CD4-positive, alpha-beta T cell treated with Interleukin-6 at 100 ng/mL for 8 hours (primary cell): Measurements from ENCODE around the gene EMILIN1.

Experiments
- DNase-seq: peaks from one replicate; pipeline ENCODE4 v3.0.0-alpha.2; 2020; ENCODE audit warnings: mixed read lengths, low spot score

The EMILIN1 gene

DNA sequence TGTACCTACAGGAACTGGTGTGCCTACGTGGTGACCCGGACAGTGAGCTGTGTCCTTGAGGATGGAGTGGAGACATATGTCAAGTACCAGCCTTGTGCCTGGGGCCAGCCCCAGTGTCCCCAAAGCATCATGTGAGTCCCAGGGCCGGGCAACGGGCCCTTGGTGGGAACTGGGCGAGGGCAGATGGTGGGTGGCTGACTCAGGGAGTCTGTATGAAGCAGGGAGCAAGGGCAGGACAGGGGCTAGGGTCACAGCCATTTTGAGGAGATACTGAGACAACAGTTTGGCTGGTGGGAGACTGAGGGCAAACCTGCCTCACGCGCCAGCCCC is 1.7 kb downstream of the EMILIN1 start:
- DNase-seq: no peak

DNA sequence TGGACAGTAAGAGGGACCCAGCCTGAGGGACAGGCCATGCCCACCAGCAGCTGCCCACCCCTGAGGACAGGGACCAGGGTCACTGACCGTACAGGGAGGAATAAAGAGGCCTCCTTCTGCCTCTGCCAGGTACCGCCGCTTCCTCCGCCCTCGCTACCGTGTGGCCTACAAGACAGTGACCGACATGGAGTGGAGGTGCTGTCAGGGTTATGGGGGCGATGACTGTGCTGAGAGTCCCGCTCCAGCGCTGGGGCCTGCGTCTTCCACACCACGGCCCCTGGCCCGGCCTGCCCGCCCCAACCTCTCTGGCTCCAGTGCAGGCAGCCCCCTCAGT is 2.2 kb downstream of the EMILIN1 start:
- no peak for DNase-seq

DNA sequence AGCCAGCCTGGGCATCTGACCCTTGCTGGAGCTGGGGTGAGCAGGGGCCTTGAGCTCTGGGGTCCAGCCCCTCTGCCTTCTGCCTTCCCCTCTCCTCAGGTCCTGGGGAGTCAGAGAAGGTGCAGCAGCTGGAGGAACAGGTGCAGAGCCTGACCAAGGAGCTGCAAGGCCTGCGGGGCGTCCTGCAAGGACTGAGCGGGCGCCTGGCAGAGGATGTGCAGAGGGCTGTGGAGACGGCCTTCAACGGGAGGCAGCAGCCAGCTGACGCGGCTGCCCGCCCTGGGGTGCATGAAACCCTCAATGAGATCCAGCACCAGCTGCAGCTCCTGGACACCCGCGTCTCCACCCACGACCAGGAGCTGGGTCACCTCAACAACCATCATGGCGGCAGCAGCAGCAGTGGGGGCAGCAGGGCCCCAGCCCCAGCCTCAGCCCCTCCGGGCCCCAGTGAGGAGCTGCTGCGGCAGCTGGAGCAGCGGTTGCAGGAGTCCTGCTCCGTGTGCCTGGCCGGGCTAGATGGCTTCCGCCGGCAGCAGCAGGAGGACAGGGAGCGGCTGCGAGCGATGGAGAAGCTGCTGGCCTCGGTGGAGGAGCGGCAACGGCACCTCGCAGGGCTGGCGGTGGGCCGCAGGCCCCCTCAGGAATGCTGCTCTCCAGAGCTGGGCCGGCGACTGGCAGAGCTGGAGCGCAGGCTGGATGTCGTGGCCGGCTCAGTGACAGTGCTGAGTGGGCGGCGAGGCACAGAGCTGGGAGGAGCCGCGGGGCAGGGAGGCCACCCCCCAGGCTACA is 3.8 kb downstream of the EMILIN1 start:
- DNase-seq: no peak

DNA sequence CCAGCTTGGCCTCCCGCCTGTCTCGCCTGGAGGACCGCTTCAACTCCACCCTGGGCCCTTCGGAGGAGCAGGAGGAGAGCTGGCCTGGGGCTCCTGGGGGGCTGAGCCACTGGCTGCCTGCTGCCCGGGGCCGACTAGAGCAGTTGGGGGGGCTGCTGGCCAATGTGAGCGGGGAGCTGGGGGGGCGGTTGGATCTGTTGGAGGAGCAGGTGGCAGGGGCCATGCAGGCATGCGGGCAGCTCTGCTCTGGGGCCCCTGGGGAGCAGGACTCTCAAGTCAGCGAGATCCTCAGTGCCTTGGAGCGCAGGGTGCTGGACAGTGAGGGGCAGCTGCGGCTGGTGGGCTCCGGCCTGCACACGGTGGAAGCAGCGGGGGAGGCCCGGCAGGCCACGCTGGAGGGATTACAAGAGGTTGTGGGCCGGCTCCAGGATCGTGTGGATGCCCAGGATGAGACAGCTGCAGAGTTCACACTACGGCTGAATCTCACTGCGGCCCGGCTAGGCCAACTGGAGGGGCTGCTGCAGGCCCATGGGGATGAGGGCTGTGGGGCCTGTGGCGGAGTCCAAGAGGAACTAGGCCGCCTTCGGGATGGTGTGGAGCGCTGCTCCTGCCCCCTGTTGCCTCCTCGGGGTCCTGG is 4.5 kb downstream of the EMILIN1 start:
- no peak for DNase-seq

DNA sequence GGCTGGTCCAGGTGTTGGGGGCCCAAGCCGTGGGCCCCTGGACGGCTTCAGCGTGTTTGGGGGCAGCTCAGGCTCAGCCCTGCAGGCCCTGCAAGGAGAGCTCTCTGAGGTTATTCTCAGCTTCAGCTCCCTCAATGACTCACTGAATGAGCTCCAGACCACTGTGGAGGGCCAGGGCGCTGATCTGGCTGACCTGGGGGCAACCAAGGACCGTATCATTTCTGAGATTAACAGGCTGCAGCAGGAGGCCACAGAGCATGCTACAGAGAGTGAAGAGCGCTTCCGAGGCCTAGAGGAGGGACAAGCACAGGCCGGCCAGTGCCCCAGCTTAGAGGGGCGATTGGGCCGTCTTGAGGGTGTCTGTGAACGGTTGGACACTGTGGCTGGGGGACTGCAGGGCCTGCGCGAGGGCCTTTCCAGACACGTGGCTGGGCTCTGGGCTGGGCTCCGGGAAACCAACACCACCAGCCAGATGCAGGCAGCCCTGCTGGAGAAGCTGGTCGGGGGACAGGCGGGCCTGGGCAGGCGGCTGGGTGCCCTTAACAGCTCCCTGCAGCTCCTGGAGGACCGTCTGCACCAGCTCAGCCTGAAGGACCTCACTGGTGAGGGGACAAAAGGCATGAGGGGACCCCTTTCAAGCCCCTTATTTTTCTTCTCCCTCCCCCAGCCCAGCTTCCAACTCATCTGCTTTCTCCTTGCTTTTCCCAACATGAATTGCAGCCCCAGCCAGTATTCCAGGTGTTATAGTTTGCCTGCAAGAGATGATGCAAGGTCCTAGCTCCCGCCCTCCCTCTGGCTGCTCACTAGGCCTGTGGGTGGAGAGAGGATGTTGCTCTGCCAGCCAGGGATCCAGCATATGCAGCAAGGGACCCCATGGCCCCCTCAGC is 5.2 kb downstream of the EMILIN1 start:
- no peak for DNase-seq

DNA sequence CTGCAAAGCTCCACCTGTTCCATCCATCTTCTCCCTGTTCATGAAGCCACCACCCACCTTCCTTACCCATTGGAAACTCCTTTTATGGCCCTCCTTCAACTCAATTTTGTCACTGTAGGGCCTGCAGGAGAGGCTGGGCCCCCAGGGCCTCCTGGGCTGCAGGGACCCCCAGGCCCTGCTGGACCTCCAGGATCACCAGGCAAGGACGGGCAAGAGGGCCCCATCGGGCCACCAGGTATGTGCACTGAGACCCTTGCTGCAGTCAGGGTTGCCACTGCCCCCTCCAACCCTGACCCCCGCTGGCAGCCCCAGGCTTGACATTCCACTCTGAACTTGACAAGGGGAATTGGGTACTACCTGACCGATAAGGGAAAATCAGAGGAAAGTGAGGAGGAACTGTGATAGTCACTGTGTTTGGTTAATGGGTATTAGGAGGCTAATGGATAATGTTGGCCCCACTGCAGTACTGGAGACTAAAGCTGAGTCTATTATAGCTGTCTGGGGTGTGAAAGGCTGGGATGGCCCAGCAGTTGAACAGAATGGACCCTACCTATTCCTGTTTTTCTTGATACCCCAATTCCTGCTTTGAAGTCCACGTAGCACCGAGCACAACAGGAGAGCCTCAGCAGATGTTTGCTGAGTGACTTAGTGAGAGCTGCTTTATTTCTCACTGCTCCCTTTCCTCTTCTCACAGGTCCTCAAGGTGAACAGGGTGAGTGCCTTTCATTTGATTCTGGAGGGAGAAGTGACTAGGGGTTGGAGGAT is 6.1 kb downstream of the EMILIN1 start:
- DNase-seq: no peak

DNA sequence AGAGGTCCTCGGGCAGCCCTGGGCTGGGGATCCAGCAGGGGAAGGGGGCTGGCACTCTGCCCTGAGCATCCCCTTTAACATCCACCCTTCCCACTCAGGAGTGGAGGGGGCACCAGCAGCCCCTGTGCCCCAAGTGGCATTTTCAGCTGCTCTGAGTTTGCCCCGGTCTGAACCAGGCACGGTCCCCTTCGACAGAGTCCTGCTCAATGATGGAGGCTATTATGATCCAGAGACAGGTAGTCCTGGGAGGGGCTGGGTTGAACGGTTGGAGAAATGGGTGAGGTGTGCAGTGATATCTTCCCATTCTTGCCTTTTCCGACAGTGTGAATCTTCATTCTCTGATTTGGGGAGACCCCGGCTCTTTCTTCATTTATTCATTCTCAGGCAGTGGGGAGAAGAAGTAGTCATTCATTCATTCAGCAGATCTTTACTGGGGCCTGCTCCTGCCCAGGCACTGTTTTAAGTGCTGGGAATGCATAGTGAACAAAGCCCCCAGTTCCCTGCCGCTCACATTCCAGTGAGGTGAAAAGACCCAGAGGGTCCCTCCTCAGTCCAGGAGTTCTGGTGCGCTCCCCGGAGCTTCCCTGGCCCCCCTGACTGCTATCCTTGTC is 6.8 kb downstream of the EMILIN1 start:
- DNase-seq: no peak

DNA sequence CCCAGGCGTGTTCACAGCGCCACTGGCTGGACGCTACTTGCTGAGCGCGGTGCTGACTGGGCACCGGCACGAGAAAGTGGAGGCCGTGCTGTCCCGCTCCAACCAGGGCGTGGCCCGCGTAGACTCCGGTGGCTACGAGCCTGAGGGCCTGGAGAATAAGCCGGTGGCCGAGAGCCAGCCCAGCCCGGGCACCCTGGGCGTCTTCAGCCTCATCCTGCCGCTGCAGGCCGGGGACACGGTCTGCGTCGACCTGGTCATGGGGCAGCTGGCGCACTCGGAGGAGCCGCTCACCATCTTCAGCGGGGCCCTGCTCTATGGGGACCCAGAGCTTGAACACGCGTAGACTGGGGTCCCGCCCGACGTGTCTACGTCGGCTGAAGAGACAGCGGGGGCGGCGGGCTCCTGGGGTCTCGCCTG is 7.3 kb downstream of the EMILIN1 start:
- DNase-seq: peak; percentile 15

DNA sequence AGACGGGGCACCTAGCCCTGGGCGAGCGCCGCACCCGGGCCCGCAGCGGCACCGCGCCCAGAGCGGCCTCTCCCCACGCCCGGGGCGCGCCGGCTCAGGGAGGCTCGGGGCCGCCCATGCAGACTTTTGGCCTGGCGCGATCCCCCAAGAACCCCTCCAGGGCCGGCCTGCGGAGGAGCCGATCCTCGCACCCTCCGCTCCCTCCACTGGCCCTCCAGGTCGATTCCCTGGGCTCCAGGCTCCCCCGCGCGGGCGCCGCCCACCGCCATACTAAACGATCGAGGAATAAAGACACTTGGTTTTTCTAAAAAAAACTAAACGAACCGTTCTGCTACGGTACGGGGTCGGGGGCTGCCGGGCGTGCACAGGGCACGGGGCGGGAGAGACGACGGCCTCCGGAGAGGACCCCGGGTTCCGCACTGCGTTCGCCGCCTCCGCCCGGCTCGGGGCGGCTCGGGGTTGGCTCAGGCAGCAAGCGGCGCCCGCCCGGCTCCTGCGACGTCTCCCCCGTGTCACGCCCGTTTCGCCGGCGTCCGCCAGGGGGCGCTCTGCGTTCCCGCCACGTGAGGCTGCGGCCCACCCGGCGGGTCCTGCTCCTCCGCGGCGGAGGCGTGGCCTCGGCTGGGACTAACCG is 7.8 kb downstream of the EMILIN1 start:
- DNase-seq: peak; percentile 98

DNA sequence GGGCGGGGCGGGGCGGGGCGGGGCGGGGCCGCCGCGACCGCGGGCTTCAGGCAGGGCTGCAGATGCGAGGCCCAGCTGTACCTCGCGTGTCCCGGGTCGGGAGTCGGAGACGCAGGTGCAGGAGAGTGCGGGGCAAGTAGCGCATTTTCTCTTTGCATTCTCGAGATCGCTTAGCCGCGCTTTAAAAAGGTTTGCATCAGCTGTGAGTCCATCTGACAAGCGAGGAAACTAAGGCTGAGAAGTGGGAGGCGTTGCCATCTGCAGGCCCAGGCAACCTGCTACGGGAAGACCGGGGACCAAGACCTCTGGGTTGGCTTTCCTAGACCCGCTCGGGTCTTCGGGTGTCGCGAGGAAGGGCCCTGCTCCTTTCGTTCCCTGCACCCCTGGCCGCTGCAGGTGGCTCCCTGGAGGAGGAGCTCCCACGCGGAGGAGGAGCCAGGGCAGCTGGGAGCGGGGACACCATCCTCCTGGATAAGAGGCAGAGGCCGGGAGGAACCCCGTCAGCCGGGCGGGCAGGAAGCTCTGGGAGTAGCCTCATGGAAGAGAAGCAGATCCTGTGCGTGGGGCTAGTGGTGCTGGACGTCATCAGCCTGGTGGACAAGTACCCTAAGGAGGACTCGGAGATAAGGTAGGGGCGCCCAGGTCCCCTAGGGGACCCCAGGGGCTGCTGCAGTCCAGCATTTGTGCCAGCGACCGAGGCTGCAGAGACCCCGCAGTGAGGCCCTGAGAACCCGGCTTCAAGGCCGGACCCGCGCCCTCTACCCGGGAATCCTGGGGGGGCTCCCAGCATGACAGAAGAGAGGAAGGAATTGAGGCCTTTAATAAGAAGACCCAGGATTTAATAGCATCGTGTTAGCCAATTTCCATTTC is 8.5 kb downstream of the EMILIN1 start, which contains the start of gene KHK:
TSS of gene KHK (plus strand) at position 49 of the 870 bp plus-strand sequence. CDS start at position 537, 488 bp downstream.
- DNase-seq: no peak

DNA sequence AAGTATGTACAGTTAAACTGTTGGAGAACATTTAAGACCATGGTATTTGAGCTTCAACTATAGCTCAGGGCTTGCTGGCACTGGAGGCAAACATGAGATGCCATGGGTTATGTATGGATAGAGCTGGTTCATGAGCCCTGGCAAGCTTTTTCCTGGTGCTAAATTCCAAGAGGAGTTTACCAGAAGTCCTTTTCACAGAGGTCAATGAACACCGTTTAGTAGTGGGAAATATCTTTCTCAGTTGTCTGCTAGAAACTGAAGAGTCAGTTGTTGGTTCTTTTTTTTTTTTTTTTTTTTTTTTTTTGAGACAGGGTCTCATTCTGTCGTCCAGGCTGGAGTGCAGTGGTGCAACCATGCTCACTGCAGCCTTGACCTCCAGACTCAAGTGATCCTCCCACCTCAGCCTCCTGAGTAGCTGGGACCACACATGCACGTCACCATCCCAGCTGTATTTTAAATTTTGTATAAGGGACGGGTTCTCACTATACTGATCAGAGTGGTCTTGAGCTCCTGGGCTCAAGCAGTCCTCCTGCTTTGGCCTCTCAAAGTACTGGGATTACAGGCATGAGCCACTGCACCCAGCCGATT is 9.5 kb downstream of the EMILIN1 start:
- no peak for DNase-seq

DNA sequence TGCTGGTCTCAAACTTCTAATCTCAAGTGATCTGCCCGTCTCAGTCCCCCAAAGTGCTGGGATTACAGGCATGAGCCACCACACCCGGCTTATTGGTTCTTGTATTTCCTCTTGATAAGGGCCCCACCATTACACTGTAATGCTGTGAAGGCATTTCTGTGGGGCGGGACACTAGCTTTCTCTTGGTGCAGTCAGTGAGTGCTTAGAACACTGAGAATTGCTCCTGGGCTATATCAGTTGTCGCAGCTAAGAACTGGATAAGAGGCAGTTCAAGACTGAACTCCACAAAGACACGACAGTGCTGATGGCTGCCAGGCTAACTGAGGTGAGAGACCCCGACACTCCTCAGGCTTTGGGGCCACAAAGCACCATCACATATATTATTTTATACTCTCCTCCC is 10.2 kb downstream of the EMILIN1 start:
- DNase-seq: no peak

DNA sequence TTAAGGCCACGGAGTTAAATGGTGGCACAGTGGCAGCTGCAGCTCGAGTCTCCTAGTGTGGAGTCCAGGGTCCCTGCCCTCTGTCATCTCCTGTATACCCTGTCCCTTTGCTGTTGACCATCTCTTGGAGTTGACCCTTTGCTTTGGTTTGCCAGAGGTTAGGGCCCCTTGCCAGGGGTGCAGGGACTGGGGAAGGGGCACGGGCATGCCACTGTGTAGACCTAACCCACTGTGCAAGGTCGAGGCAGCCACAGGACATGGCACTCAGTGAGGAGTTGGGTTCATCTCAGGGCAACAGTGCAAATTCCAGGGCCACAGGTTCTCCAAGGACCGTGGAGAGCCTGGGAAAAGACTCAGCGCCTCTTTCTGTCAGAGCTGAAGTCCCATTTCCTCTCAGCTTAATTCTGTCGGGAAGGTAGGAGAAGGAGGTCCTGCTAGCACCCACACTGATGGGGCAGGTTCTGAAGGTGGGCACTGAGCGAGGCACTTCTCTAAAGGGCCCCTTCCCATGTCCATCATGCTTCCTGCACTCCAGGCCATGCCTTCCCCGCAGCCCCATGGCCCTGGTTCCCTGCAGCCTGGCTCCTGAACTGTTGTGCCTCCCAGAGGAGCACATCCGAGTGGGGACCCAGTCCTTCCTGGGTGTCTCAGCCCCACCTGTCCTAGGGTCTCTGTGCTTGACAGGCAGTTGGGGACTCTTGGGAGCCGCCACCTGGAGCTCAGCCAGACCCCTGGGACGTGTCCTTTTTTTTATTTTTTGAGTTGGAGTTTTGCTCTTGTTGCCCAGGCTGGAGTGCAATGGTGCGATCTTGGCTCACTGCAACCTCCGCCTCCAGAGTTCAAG is 10.9 kb downstream of the EMILIN1 start:
- no peak for DNase-seq

DNA sequence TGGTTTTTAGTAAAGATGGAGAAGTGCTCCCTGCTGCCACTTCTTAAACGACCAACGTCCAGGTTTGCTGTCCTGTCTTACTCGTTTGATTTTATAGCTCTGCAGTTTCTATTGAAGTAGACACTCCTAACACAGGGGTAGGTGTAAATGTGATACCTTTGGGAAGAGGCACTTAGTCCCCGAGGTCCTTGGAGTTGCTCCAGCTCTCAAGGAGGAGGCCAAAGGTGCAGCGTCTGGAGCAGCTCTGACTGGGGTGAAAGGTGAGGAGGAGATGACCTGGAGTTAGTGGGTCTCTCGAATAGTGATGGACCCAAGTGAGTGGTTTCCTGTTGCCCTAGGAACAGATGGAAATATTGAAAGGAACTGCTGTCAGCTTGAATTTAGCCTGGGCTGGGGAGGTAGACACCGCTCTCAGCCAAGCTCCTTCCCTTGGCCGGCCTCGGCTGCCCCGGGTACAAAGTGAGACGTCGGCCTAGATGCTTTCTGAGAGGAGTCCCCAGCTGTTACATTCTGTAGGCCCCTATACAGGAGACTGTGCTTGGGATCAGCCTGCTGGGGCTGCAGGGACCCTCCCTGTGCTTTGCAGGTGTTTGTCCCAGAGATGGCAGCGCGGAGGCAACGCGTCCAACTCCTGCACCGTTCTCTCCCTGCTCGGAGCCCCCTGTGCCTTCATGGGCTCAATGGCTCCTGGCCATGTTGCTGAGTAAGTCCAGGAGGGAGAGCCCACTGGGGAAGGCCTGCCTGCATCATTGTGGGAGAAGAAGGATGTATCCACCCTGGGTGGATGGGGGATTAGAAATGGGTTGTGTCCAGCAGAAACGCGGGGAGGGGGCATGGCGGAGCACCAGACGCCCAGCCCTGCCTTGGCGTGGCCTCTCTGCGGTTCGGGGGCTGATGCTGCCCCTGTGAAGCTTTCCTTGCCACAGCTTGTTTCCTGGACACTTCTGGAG is 13.6 kb downstream of the EMILIN1 start:
- DNase-seq: no peak

DNA sequence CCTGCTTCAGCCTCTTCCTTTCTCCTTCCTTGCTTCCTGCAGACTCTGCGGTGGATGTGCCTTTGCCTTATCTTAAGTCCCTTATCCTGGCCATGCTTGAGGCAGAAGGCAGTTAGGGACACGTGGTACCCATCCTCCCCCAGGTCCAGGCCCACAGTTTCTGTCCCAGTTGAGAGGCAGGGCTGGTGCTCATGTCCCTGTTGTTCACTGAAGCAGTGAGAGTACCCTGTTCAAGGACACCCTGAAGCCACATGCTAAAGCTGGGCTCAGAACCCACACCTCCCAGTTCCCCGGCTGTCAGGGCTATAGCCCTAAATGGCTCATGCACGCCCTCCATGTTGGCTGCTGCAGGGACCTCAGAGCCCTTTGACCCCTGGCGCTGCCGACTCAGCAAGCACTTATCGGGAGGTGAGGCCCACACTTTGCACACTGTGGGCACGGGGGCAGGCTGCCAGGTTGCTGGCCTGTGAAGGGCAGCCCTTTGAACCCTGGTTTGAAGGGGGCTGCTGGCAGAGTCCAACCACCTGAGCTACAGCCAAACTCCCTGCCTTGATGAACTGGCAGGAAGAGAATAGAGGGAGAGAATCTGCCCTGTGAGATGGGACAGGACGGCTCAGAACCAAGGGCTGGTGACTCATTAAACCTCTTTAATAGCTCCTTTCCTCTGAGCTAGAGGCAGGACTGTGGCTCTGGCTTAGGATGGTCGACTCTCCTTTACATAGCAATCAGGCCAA is 14.4 kb downstream of the EMILIN1 start:
- no peak for DNase-seq

DNA sequence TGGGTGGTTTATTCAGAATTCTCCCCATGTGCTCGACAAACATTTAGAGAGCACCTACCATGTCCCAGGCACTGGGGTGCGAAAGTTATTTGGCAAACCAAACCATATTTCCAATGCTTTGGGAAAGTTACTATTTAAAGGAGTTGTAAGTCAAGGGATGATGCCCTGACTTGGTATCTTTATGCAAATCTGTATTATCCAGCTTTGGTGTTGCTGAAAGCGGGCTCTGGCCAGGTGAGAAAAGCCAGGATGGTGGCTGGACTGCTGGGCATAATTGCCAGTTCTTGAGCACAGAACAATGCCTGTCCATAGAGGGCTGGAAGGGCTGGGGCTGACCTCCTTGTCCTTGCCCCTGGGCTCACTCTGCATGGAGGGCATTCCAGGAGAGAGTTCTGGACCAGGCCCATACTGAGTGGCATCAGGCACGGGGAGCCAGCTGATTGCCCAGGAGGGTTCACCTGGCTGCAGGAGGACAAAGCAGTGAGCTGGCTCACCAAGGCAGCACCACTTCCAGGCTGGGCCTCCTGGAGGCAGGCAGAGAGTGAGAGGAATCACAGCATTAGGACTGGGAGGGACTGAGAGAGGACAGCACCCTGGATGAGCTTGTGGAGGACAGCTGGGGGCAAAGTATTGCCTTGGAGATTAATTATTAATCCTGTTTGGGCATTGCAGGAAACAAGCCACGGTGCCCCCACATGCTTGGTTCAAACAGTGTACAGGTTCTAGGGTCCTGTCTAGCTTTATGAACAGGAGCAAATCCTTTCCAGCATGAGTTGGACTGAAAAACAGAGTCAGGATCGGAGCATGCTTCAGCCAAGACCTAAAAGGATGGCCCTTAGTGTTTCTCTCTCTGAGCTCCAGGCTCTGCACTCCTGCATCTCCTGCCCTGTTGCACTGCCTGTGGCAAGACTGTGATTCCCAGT is 15.3 kb downstream of the EMILIN1 start:
- DNase-seq: no peak
